HG02840 (cell line): ENCODE data around the gene ARHGEF4.

ENCODE experiments used
- ATAC-seq: cut with Tn5 transposase; IDR thresholded peaks from one replicate; pipeline ENCODE4 v1.9.1; 2021; ENCODE audit warnings: mild to moderate bottlenecking, moderate library complexity, moderate number of reproducible peaks; ENCODE audit not compliant: unreplicated experiment, low FRiP score

The ARHGEF4 gene

DNA sequence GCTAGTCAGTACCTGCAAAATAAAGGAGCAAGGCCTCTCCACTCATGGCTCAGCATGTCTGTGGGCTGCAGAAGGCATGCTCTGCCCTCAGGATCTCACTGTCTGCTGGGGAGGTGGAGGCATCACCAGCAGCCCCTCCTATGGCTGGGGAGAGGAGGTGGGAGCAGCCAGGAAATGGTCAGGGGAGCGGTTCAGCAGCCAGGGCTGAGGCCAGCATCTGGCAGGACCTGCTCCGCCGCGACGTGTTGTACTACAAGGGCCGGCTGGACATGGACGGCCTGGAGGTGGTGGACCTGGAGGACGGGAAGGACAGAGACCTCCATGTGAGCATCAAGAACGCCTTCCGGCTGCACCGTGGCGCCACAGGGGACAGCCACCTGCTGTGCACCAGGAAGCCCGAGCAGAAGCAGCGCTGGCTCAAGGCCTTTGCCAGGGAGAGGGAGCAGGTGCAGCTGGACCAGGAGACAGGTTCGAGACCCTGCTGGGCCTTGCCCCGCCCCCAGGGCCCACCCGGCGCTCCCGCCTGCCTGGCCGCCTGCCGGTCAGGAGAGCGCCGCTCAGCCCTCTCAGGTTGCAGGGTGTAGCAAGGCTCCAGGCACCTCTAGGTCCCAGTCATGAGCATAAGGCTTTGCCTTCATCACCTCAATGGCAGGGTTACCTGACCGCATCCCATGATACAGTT lies 207.5 kb downstream of the ARHGEF4 start:
- ATAC-seq: no peak

DNA sequence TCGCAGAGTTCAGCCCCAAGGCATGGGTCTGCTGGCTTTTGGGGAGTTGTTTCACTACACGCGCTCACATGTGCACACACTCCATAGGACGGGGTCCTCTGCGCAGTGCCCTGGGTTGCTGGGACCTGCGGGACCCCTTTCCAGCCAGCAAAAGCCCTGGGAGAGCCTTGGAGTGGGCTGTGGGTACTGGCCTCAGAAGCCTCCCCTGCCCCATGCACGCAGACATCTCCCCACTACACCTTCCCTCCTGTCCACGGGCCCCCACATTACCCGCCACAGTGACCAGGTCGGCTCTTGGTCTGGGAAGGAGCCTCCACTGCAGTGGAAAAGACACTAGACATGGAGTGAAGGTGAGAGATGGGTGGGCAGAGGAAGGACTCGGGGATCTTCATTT lies 208.0 kb downstream of the ARHGEF4 start:
- ATAC-seq: no peak

DNA sequence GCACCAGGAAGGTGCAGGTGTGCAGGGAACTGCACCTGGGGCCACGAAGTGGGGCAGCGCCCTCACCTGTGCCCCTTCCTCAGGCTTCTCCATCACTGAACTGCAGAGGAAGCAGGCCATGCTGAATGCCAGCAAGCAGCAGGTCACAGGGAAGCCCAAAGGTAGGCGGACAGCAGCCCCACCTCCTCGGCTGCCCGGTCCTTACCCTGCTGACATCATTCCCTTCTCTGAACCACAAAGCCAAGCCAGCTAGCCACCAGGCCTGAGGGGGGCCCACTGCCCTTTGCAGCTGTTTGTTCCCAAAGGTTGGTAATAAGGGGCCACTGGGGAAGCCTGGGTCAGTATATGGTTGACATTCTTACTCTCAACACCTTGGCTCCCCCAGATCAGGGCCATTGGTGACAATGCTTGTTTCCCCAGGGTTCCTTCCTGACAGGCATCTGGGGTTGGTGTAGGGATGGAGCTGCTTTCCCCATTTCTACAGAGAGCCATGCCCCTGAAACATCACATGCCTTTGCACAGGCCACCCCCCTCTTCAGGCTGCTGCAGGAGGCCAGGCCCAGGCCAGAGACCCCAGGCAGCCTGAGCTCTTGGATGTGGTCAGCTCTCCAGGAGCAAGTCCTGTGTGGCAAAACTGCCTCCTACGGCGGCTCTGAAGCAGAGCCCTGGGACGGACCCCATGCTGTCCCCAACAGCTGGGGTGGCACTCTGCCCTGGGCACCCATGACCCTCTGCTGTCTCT lies 208.7 kb downstream of the ARHGEF4 start:
- no peak for ATAC-seq

DNA sequence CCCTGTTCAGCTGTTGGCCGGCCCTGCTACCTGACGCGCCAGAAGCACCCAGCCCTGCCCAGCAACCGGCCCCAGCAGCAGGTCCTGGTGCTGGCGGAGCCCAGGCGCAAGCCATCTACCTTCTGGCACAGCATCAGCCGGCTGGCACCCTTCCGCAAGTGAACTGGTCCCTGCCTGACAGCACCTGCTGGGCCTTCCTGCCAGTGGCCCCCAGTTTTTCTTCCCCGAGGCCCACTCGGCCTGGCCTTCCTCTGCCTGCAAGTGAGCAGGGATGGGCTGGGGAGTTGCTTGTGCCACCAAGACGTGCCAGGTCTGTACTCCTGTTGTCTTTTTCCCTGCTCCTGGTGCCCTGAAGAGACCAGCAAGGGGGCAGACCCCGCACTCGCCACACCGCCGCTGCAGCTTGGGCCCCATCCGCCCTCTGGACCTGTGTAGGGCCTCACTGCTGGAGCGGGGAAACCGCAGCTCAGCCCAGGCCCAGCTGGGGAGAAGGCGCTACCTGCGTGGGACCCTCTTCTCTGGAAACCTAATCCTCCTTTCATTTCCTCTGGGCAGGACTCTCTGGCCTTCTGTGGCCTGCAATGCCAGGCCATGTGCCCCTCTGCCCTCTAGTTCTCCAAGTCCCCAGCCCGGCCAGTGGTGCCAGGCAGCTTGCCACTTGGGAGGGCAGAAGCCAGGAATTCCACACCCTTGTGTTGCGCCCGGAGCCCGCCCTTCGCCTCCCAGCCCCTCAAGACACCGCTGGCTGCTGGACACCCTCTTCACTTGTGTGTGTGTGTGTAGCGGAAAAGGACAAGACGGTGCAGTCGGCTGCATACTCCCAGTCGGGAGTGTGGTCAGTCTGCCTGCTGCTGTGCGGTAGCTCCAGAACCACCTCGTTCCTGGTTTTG lies 209.6 kb downstream of the ARHGEF4 start:
- ATAC-seq: no peak

DNA sequence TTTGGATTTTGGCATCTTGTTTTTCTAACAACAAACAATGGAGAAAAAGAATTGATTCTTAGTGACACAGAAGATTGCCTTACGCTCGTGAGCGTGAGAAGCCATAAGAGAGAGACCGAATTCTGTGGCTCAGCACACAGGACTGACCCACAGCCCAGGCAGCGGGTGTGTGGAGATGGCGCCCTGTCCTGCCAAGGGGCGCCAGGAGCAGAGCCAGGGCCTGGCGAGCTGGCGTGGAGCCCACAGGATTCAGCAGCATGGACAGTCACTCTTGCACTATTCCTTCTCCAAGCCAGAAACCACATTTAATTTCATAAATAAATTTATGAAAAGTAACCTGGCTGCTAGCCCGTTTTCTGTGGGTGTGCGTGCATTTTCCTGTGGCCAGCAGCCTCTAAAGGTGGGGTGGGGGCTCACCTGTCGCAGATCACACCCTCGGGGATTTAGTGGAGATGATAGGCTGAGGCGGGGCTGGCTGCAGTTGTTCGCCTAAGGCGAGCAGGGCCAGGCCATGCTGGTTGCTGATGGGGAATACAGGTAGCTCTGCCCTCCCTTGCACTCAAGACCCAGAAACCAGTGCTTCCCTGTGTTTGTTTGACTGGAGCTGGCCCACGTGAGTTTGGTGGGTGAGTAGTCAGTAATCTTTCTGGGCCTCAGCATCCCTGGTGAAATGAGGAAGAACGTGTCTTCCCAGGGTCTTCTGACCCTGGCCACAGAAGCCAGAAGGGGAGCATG lies 210.4 kb downstream of the ARHGEF4 start:
- ATAC-seq: no peak

DNA sequence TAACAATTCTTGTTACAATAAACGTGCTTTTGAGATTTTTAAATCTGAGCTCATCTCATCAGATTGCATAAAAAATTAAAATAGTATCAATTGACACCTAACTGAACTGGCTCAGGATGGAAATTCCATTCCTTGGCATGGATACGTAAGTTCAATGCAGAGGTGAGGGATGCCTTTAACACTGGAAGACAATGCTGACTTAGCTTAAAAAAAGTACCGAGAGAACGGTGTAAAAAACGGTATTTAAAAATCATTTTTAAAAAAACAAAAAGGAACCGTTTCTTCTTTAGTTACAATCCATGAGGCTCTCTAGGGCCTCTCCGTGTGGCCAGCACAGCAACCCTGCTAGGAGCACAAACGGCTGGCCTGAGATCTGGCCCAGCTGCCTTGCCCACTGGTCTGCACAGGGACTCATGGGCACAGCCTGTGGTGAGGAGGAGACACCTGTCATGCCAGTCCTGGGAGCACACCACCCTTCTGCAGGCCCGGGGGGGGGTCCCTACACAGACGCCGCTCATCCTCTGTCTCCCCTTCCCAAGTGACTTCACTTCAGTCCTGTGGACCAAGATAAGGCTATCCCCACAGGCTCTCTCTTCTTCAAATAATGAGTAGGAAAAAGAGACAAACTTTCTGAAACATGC lies 211.3 kb downstream of the ARHGEF4 start:
- no peak for ATAC-seq

DNA sequence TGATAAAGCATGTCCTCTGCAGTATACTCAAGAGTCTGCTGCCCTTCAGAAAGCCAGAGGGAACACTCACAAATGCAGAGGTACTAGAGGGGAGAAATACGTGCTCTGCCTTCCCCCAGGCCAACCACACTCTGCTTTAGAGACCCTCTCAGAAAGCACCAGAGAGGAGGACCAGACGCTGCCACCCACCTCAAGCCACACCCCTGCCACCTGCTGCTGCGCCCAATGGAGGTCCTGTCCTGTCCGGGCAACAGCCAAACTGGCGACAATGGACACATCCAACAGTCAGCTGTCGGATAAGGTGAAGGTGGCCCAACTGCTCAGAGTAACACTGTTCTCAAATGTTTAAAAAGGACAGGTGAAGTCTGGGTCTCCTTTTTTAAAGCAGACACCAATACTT lies 211.9 kb downstream of the ARHGEF4 start:
- ATAC-seq: no peak

DNA sequence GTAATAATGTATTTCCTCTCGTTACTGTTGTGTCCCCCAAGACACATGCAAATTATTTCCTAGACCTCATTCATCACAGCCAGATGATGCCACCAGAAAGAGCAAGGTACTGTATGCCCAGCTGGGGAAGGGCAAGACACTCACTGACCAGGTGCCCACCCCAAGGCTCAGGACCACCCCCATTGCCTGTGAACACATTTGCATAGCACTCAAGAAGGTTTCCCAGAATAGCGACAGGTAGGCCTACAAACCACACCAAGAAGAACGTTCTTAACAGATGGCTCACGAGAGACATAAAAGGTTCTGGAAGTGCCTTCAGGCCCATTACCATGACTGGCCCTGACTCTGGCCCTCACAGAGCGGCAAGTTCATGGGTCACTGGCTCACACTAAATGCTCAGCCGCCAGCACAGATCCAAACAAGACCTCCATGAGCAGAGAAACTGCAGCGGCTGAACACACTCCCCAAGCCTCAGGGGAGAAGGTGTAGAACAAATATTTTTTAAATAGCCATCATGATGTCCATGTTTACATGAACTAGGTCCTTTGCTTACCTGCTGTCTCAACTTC lies 212.5 kb downstream of the ARHGEF4 start:
- no peak for ATAC-seq

DNA sequence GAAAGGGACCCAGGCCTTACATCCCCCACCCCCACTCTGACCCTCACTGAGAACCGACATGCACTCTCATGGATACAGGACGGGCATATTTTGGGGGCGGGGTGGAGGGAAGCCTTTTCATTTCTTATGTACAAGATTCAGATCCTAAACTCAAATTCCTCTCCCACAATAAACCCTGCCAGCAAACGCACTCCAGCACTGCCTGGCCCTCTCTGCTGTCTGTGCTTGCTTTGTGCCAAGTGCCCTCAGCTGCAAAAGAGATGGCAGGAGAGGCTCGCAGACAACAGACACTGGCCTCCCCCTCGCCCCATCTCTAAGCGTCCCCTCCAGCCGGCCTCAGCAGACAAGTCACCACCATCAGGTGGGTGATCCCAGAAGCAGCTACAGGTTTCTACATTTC lies 214.2 kb downstream of the ARHGEF4 start:
- no peak for ATAC-seq

DNA sequence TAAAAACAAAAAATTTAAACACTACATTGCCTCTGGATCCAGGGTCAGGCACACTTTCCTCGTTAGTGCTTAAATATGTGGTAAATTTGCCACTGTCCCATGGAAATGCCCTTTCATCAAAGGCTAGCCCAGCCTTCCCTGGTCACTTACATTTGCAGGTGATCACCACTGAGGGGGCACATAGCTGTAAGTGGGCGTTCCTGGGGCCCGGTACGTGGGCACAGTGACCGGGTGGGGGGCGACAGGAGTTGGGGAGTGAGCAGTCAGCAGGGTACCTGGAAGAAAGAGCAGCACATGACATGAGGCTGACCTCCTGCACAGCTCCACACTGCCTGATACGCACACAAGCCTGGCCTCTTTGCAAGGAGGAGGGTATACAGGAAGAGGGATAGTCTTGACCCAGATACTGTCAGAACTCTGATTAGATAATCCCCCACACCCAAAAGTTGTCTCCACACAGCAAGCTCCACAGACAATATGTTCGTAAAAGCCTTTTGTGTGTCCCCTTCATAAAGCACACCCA lies 216.1 kb downstream of the ARHGEF4 start:
- ATAC-seq: no peak

DNA sequence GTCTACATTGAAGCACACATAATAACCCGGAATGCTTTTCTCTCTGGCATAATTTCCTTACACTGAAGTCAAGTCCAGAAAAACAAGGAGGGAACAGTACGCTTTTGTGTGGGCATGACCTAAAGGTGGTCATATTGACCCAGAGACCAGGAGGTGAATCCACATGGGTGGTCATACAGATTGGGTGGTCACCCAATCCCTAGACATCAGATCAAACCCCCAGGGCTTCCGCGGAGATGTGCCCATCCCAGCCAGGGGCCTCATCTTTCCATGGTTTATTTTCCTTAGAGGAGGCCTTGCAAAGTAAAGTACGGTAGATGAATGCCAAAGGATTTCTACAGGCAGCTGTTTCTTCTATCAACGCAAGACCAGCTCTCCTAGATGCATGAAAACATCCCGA lies 217.8 kb downstream of the ARHGEF4 start:
- ATAC-seq: no peak

DNA sequence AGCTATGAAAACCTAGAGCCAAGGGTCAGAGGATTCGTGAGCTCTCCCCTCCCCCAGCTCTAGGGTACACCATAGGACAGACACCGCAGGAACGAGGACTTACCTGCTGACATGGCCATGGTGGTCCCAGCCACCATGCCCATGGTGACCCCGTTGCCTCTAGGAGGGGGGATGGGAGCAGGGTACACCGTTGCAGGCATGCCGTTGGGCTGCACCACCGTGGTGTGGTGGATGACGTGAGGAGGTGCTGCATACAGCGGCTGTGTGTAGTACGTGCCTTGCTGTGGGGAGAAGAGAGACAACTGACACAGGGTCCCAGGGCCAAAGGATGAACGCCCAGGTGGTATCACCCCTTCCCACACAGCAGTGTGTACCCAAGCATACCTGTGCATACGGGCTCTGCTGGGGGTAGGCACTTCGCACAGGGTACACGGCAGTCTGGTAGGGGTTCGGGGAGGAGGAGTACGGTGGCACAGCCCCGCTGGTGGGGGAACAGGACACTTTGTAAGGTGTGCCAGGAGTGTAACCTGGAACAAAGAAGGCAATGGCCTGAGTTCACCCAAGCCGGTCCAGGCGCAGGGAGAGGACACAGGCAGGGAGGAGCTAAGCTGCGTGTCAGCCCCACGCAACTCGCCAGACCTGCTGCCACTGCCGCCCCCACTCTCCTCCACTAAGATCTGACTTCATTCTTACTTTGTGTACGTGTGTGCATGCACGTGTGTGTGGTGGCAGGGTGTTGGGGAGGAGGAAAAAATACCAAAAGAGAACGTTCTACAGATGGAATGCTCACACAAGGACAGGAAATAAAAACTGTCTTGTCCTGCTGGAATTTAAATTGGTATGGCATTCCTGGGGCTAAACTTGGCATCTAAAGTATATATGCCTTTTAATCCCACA lies 218.7 kb downstream of the ARHGEF4 start:
- no peak for ATAC-seq

DNA sequence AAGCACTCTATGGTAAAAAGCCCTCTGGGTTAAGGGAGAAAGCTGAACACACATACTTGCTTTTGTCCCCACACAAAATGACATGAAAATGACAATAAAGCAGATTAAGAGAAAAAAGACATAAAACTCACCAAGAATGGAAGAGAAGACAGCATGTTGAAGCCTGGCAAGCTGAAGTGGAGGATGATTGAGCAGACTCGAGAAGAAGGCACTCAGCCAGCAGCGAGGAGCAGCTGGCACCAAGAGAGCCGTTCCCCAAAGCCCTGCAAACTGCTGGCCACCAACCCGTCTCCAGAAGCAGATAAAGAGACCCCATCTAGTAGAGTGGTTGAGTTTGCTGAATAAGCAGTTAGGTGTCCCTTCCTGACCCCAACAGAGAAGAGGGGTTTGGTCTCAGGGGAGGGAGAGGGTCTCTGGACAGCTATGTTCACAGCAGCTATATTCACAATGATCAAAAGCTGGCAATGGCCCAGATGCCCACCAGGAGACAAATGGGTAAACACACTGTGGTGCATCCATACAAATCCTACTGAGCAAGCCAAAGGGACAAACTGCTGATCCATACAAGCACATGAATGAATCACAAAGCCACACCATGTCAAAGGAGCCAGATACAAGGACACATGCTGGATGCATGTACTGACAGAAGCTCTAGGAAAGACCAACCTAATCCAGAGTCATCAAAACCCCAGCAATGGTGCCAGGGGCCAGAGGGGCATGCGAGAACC lies 219.7 kb downstream of the ARHGEF4 start:
- ATAC-seq: no peak

DNA sequence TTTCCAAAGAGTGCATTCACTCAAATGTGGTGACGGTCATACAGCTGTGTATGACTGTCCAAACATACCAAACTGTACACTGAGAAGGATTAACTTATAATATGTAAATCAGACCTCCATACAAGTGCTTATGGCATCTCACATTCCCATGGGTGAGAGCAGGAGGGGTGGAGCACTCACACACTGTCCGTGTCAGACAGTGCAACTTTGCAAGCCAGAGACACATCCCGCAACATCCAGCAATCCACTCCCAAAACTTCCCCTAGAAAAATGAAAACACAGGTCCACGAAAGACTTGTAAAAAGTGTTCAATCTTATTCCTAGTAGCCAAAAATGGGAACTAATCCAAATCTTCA lies 220.2 kb downstream of the ARHGEF4 start:
- ATAC-seq: no peak

DNA sequence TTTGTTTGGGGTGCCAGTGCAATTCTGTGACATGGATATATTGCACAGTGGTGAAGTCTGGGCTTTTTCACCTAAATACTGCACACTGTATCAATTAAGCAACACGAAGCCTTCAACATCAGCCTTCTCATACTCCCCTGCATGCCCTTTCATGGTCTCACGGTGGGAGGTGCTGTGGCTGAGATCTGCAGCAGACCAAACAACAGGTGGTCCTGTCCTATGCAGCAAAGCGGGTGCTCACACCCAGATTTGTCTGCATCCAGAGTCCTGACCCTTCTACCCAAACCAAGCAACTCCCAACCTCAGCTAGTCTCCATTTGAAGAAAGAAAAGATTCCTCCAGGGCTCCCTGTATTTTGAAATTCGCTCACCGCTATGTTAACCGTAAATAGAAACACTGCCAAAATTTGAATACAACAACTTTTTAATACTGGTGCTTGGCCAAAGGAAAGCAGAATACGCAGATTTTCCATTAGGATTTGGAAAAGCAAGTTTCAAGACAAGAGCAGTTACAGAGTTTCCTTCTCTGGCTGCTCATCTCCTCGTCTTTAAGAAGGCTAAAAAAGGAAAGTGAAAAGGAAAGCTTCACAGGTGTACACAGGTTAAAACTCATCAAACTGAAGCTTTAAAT lies 221.6 kb downstream of the ARHGEF4 start:
- no peak for ATAC-seq

DNA sequence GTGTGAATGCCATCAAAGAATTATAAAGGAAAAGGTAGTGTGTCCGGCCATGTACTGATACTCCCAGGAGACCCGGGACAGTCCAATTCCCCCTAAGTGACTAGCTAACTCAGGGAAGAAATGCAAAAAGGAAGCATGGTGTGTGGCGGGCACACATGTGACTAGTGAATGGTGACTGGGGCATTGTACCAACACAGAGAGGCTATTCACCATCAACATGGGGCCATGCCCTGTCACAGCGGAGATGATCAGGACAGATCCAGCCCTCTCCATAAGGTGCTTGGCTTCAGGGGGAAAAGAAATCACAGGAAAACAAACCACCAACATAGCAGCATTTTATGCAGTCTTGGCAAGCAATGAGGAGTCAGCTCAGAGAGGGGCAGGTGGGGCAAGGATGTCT lies 222.2 kb downstream of the ARHGEF4 start:
- ATAC-seq: no peak

DNA sequence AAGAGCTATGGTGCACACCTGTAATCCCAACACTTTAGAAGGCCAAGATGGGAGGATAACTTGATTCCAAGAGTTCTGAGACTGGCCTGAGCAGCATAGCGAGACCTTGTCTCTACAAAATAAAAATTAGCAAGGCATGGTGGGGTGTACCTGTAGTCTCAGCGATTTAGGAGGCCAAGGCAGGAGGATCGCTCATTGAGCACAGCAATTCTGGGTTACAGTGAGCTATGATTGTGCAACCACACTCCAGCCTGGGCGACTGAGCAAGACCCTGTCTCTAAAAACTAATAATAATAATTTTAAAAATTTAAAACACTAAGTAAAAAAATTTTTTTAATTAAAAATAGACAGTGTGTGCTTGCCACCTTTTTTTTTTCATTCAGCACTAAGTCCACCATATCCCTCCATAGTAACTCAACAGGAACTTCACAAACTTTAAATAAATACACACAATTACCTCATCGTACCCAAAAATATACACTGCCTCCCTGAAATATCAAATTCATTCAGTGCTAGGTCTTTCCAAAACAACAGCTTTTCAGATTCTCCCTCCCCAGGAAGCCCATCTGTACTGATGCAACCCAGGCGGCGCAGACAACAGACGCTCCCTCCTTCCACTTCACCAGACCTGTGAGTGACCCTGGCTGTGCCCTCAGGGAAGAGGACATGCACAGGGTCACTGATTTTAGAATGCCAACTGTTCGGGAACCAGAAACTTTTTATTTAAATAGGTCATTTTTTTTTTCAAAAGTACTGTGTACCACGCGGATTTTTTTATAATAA lies 227.0 kb downstream of the ARHGEF4 start:
- ATAC-seq: no peak
